Measurements from ENCODE around the gene FBXL12.
A peak's percentile ranks its signal among the peaks of the same experiment; 100 is the strongest.
"Not testable (repeated sequence)": the region's sequence is repeated elsewhere in the genome, so short reads cannot be mapped to it uniquely, and the experiment has no call there.

FBXL12 gene

GRCh38 chr19:9838324-9838723 is 19.4 kb upstream of the FBXL12 start:
- DNase-seq: no peak

- DNase-seq: no peak
Observed at GRCh38 chr19:9836021-9836420, 17.1 kb upstream of the FBXL12 start.

- DNase-seq: no peak
Observed at GRCh38 chr19:9835507-9835949, 16.6 kb upstream of the FBXL12 start.

- peak; percentile 95 for DNase-seq
Observed at GRCh38 chr19:9834726-9835506, 16.0 kb upstream of the FBXL12 start, which contains the start of gene PIN1. TSS of gene PIN1 (plus strand) at chr19:9835318. CDS start at chr19:9835345, 27 bp downstream.

- DNase-seq: no peak
Observed at GRCh38 chr19:9834307-9834725, 15.4 kb upstream of the FBXL12 start.

- DNase-seq: no peak
Observed at GRCh38 chr19:9828551-9829063, 9.7 kb upstream of the FBXL12 start.

- peak; percentile 82 for DNase-seq
Observed at GRCh38 chr19:9827289-9828238, 8.7 kb upstream of the FBXL12 start, which contains the start of gene UBL5. TSS of gene UBL5 (plus strand) at chr19:9827918. CDS start at chr19:9828338, 420 bp downstream.

GRCh38 chr19:9823816-9824215 is 4.9 kb upstream of the FBXL12 start:
- DNase-seq: no peak

GRCh38 chr19:9820034-9820433 is 1.2 kb upstream of the FBXL12 start:
- not testable (repeated sequence) for DNase-seq

GRCh38 chr19:9819596-9819909 is 674 bp upstream of the FBXL12 start:
- DNase-seq: peak; percentile 98

GRCh38 chr19:9818175-9818733 is 625 bp downstream of the FBXL12 start:
- no peak for DNase-seq

GRCh38 chr19:9811139-9811538 is 7.7 kb downstream of the FBXL12 start:
- no peak for DNase-seq

- no peak for DNase-seq
Observed at GRCh38 chr19:9808855-9809824, 9.7 kb downstream of the FBXL12 start.

- DNase-seq: no peak
Observed at GRCh38 chr19:9806803-9807202, 12.1 kb downstream of the FBXL12 start.

- DNase-seq: no peak
Observed at GRCh38 chr19:9801976-9802375, 16.9 kb downstream of the FBXL12 start.

GRCh38 chr19:9799162-9799561 is 19.7 kb downstream of the FBXL12 start:
- DNase-seq: no peak

GRCh38 chr19:9797871-9798270 is 21.0 kb downstream of the FBXL12 start:
- no peak for DNase-seq

GRCh38 chr19:9796113-9796773 is 22.6 kb downstream of the FBXL12 start:
- peak; percentile 76 for DNase-seq

- DNase-seq: no peak
Observed at GRCh38 chr19:9793071-9793591, 25.7 kb downstream of the FBXL12 start.

GRCh38 chr19:9792206-9793070 is 26.4 kb downstream of the FBXL12 start:
- DNase-seq: peak; percentile 54

All from SHP77 treated with DMSO at 0.1 percent for 48 hours (cell line).